NB4 (cell line): ENCODE results near the gene UBR3.
"Not testable (repeated sequence)": the region's sequence is repeated elsewhere in the genome, so short reads cannot be mapped to it uniquely, and the experiment has no call there.

ENCODE experiments used
- DNase-seq: peaks from one replicate; pipeline ENCODE4 v3.0.0; 2010; ENCODE audit warnings: low read depth
- H3K4me3 ChIP-seq: one replicate; pipeline ENCODE4 v1.5.1; 2011; ENCODE audit warnings: mild to moderate bottlenecking, low read depth, low read length, moderate library complexity
- MYC ChIP-seq: IDR thresholded peaks from 2 replicates; pipeline ENCODE4 v1.6.1; 2011; ENCODE audit warnings: low read depth, low read length
- POLR2A ChIP-seq: IDR thresholded peaks from 2 replicates; pipeline ENCODE4 v1.6.1; 2011; ENCODE audit warnings: mild to moderate bottlenecking; ENCODE audit not compliant: insufficient read length; ENCODE audit errors: extremely low read depth
- TF ChIP-seq, protein P1 (sequence below): IDR thresholded peaks from 2 replicates; pipeline ENCODE4 v1.6.1; 2011; ENCODE audit warnings: low read depth, low read length
- TF ChIP-seq, protein P2 (sequence below): IDR thresholded peaks from one replicate; pipeline ENCODE4 v1.5.1; 2012; ENCODE audit warnings: low read depth, low read length

UBR3 gene

DNA sequence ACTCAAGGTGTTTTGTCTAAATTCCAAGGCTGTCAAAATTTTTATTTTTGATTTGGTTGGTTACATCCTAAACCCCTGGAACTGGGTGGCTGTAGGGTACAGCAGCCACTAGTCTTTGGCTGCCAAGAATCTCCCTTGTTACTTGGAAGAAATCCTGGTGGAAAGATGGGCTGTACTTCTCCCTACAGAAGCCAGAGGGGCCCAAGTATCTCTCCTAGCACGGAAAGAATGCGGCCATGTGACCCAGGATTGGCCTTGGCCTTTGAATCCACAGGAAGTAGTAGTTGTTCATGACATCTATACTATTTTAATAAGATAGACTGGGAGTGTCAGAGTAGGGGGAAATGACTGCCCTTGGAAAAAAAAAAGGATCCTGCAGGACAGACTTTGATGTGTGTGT, 296.3 kb downstream of the UBR3 start:
- TF ChIP-seq, protein P1, sequence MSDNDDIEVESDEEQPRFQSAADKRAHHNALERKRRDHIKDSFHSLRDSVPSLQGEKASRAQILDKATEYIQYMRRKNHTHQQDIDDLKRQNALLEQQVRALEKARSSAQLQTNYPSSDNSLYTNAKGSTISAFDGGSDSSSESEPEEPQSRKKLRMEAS = no peak
- no peak for TF ChIP-seq POLR2A
- TF ChIP-seq, protein P2, sequence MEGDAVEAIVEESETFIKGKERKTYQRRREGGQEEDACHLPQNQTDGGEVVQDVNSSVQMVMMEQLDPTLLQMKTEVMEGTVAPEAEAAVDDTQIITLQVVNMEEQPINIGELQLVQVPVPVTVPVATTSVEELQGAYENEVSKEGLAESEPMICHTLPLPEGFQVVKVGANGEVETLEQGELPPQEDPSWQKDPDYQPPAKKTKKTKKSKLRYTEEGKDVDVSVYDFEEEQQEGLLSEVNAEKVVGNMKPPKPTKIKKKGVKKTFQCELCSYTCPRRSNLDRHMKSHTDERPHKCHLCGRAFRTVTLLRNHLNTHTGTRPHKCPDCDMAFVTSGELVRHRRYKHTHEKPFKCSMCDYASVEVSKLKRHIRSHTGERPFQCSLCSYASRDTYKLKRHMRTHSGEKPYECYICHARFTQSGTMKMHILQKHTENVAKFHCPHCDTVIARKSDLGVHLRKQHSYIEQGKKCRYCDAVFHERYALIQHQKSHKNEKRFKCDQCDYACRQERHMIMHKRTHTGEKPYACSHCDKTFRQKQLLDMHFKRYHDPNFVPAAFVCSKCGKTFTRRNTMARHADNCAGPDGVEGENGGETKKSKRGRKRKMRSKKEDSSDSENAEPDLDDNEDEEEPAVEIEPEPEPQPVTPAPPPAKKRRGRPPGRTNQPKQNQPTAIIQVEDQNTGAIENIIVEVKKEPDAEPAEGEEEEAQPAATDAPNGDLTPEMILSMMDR = no peak
- no peak for TF ChIP-seq MYC
- H3K4me3 ChIP-seq = no peak overlapping the region
- no peak for DNase-seq

DNA sequence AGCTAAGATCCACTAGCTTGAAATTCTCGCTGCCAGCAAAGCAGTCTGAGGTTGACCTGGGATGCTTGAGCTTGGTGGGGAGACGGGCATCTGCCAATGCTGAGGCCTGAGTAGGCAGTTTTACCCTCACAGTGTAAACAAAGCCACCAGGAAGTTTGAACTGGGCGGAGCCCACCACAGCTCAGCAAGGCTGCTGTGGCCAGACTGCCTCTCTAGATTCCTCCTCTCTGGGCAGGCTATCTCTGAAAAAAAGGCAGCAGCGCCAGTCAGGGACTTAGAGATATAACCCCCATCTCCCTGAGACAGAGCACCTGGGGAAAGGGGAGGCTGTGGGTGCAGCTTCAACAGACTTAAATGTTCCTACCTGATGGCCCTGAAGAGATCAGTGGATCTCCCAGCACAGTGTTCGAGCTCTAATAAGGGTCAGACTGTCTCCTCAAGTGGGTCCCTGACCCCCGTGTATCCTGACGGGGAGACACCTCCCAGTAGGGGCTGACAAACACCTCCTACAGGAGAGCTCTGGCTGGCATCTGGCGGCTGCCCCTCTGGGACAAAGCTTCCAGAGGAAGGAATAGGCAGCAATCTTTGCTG, 299.0 kb downstream of the UBR3 start:
- not testable (repeated sequence) for H3K4me3 ChIP-seq, DNase-seq
